HG02642 (cell line): ENCODE data around the gene MBNL1.
"Not testable (repeated sequence)": the region's sequence is repeated elsewhere in the genome, so short reads cannot be mapped to it uniquely, and the experiment has no call there.

ENCODE experiments used
- ATAC-seq: cut with Tn5 transposase; IDR thresholded peaks from one replicate; pipeline ENCODE4 v1.9.1; 2021; ENCODE audit warnings: mild to moderate bottlenecking; ENCODE audit not compliant: unreplicated experiment, poor library complexity

The MBNL1 gene

GRCh38 chr3:152391671-152392070, 122.9 kb downstream of the MBNL1 start:
- ATAC-seq: no peak

DNA sequence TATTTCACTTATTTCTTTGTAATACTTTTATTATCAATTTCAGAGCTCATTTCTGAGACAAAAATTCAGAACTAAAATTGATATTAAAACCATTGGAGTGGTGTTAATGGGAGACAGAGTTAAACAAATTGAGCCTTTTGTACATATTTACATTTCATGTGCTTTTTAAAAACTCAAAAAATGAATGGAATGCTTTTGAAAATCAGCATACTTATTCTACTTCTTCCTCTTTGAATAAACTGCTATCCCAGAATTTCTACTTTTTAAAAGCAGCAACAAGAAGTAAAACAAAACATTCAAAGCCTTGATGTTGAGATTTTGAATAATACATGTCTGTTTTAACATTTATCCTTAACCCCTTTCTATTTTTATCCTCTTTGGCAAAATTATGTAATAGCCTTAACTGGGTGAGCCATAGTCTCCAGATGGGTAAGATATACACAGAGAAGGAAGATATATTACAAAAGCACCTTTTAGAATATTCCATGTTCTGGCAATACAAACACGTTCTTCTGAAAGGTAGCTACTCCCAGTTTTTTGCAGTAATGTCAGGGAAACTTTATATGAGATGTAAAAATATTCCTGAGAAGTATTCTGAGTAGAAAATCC, 123.6 kb downstream of the MBNL1 start:
- ATAC-seq: no peak

DNA sequence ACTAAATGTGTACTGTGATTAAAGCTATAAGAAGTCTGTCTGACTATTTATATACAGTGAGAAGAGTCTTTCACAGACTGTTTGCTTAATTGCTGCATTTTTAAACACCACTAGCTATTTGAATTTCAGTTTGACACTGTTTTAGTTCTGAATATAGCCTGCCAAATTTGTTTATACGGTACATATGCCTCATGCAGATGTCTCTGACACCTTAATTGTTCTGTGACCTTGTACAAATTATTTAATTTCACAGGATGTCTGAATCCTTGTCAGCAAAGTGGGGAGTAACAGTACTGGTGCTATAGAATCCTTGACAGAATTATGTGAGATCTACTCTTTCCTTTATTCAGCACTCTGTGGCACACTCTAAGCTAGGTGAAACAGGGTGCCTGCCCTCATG, 125.5 kb downstream of the MBNL1 start:
- ATAC-seq: no peak

- ATAC-seq: no peak
These were observed 127.0 kb downstream of the MBNL1 start for GRCh38 chr3:152395764-152396163.

GRCh38 chr3:152396867-152397266, 128.1 kb downstream of the MBNL1 start:
- no peak for ATAC-seq

DNA sequence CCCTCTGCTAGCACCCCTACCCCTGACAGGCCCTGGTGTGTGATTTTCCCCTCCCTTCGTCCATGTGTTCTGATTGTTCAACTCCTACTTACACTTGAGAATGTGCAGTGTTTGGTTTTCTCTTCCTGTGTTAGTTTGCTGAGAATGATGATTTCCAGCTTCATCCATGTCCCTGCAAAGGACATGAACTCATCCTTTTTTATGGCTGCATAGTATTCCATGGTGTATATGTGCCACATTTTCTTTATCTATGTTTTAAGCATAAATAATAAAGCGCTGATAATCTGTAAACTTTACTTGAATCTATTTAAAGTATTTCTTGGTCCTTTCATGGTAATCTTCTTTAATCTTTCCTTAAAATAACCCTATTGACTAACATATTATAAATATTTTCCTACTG, 128.6 kb downstream of the MBNL1 start:
- not testable (repeated sequence) for ATAC-seq

DNA sequence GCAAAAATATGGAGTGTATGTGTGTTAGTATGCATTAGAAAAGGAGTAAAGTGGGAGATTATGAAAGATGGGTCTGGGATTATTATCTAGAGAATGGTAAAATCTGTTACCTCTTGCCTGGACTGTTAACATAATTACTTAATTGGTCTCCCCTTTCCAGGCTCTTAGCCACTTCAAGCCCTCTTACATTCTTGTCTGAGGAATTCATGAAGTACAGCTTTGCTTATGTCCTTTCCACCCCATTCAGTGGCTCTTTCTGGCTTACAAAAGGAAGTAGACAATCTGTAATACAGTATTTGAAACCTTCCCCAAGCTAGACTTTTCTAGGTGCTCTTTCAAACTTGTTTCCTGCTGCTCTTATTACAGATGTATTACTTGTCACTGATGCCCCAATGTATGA, 129.8 kb downstream of the MBNL1 start:
- no peak for ATAC-seq

DNA sequence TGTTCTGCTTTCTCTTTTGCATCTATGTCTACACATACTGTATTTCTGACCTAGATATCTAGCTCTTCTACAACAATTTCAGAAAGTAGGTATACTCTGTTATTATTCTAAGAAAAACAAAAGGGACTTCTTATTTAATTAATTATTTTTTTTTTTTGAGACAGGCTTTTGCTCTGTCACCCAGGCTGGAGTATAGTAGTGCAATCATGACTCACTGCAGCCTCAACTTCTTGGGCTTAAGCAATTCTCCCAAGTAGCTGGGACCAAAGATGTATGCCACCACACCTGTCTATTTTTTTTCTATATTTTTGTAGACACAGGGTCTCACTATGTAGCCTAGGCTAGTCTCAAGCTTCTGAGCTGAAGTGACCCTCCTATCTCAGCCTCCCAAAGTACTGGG, 130.6 kb downstream of the MBNL1 start:
- no peak for ATAC-seq

DNA sequence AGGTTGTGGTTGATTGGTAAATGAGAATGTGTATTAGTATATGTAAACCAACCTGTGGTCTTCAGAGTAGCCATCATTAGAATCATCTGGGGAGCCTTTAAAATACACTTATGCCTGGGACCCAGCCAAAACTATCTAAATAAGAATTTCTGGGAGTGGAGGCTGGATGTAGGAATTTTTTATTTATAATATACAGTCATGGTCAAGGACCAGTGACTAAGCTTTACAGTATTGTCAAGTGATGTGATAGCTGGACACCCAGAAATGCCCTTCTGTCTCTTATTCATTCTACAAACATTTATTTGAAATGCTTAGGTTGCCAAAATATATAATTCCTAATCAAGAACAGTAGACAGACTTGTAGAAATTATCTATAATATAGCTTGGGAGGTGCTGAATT, 132.2 kb downstream of the MBNL1 start:
- ATAC-seq: no peak

- peak; percentile 40 for ATAC-seq
These were observed 134.1 kb downstream of the MBNL1 start for GRCh38 chr3:152402695-152403451.

GRCh38 chr3:152403632-152404066, 134.9 kb downstream of the MBNL1 start:
- ATAC-seq: no peak

DNA sequence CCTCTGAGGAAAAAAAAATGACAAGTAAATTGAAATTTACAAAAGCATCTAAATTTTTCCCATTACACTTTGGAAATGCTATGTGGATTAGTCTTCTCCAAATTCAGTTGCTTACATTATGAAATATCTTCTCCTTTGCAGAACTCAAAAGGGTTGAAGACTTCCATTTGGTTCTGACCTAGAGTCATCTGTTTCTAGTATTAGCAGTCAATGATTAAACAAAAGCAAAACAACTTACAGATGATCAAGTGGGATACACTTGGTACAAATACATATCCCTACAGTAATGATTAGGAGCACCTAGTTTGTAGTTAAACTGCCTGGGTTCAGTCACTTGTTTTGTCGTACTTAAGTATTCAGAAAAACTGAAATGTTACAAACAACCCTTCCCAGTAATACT, 136.2 kb downstream of the MBNL1 start:
- ATAC-seq: no peak

DNA sequence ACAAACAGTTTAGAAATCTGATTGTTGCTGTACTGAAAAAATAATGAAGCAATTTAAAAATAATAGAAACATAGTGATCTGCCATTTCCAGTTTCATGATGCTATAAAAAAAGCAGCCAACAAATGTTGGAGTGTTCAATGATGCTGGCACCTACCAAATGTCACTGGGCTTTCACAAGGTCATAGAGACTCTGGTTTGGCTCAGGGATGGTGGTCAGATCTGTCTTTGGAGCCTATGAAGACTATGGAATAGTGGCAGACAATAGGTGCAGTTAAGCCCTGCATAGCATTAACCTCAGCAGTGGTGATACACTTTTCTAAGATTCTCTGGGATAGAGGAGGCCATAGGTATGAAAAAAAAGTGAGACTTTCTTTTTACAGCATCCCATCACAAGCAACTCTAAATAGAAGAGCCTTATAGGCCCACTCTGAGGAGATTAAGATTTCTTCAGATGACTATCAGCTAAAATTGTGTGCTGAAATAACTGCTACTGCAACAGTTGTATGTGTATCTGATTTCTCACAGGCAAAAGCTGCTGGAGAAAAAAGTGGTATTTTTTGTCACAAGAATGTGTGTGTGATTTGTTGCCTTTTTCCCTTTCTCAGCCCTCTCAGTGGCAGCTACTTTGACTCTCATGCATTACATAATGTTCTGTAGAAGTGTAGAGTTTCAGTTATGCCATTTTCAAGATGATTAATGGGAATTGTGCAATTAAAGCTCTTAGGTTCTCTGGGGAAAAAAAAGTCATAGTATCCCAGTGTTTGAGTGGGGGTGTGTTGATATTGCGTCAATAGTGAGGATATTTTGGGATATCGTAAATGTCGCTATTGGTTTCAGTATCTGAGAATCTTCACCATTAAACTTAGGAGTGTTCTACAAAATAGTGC, 137.4 kb downstream of the MBNL1 start:
- ATAC-seq: no peak

DNA sequence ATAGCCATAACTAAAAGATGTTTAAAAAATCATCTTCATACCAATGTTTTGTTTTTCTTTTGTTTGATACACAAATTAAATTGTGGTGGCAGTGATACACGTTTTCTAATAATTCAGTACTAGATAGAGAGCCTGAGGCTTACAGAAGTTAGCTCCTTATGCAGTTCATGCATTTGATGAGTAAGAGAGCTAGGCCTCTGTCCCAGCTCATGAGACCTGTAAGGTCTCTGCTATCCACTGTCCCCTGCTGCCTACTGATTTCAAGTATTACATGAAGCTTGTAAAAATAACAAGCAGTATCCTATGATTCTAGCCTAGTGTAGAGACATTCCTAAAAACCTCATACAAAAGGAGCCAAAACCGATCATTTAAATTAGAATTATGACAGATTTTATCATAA, 144.5 kb downstream of the MBNL1 start:
- no peak for ATAC-seq

- no peak for ATAC-seq
These were observed 148.3 kb downstream of the MBNL1 start for GRCh38 chr3:152416808-152417580.

GRCh38 chr3:152419748-152420147, 151.0 kb downstream of the MBNL1 start:
- ATAC-seq: no peak

GRCh38 chr3:152421162-152421561, 152.4 kb downstream of the MBNL1 start:
- no peak for ATAC-seq

DNA sequence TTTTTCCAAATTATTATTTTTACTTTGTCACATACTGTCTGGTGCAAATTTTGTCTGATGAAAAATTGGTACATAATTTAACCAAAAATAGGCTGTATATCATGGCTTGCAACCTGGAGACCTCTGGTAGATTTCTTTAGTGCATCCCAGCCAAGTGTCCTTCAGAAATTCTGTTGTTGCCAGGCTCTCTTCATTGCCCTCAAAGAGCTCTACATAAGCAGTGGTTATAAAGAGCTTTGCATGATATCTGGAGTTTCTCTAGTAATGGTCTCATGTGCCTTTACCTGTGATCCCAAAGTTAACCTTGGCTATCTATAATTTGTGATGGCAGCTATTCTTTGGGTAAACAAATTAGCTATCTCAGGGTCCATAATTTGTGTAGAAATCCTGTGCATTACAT, 157.7 kb downstream of the MBNL1 start:
- ATAC-seq: no peak

DNA sequence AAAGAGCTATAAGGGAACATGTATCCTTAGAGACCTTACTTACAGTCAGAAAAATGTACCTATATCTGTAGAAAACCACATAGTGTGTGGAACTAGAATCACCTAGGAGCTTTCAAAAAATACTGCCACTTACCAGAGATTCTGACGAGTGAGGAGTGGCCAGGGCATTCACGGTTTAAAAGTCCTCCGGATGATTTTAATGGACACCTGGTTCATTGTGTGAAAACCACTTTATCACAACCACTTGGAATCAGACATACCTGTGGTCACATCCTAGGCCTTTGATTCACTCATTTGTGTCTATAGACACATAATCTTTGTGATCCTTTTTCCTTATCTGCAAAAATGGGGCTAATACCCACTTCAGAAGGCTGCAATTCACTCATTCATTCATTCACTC, 159.8 kb downstream of the MBNL1 start:
- no peak for ATAC-seq

DNA sequence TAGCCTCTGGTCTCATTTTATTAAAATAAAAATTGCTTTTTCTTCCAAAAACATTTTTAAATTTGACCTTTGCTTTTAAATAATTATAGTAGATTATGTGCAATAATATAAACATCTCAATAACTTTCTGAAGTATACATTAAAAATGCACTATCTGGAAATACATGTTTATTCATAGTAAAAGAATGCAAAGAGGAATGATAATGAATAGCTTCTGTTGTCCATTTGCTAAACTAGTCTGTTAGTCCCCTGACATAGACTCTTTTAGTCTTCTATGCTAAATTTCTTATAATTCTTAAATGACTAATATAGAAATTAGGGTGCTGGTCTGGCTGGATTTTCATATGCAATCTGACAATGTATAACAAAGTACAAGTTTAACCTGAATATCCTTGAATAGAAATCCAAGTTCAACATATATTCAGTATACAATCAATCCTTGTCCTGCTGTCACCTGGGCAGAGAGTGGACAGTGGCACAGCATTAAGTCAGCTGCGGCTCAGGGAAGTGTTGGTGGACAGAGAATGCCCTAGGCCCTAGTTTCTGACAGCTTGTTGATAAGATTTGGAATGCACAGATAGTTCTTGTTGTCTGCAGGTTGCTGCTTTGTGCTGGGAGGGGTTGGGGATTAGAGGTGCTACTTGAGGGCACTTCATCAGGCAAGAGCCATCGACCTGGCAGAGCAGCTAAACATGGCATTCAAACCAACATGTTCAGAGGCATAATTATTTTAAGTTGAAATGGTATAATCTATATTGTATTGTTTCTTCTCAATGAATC, 161.7 kb downstream of the MBNL1 start:
- no peak for ATAC-seq
